Measurements from ENCODE around the gene CUL7.
A peak's percentile ranks its signal among the peaks of the same experiment; 100 is the strongest.
"Not testable (repeated sequence)": the region's sequence is repeated elsewhere in the genome, so short reads cannot be mapped to it uniquely, and the experiment has no call there.

CUL7 gene

GRCh38 chr6:43082806-43083655, 29.4 kb upstream of the CUL7 start:
- H3K36me3 ChIP-seq, result no peaks in the 10 kb centered on the region
- H3K9me3 ChIP-seq, result no peaks in the 10 kb centered on the region
- no peak overlapping the region for H3K27ac ChIP-seq
- no peaks in the 10 kb centered on the region for H3K4me1 ChIP-seq (ENCODE audit: control insufficient read depth in 1 of 2, insufficient read depth in 1 of 2, low read depth in 1 of 2, low read length in 1 of 2)
- H3K27me3 ChIP-seq, result peaks cover 5% of the 10 kb centered on the region
- no peak for TF ChIP-seq CTCF (IDR thresholded peaks at IDR 0.05)
- H3K4me3 ChIP-seq (ENCODE audit: low read depth in 1 of 2, low read length in 1 of 2), result no peak overlapping the region

GRCh38 chr6:43081922-43082321, 28.3 kb upstream of the CUL7 start:
- not testable (repeated sequence) for H3K4me1 ChIP-seq (ENCODE audit: control insufficient read depth in 1 of 2, insufficient read depth in 1 of 2, low read depth in 1 of 2, low read length in 1 of 2); H3K4me3 ChIP-seq (ENCODE audit: low read depth in 1 of 2, low read length in 1 of 2); H3K36me3 ChIP-seq; H3K27ac ChIP-seq; H3K9me3 ChIP-seq
- peaks cover 16% of the 10 kb centered on the region for H3K27me3 ChIP-seq

- H3K36me3 ChIP-seq, result no peaks in the 10 kb centered on the region
- H3K27ac ChIP-seq, result no peak overlapping the region
- H3K4me1 ChIP-seq (ENCODE audit: control insufficient read depth in 1 of 2, insufficient read depth in 1 of 2, low read depth in 1 of 2, low read length in 1 of 2), result peaks cover 10% of the 10 kb centered on the region in 2 experiments
- no peak for TF ChIP-seq CTCF (IDR thresholded peaks at IDR 0.05)
- H3K9me3 ChIP-seq, result no peaks in the 10 kb centered on the region
- peaks cover 25% of the 10 kb centered on the region for H3K27me3 ChIP-seq
- no peak overlapping the region for H3K4me3 ChIP-seq (ENCODE audit: low read depth in 1 of 2, low read length in 1 of 2)
These were observed 27.4 kb upstream of the CUL7 start for GRCh38 chr6:43081043-43081442.

- Histone ChIP-seq H3K27me3 (peaks cover 40% of the 10 kb centered on the region), H3K4me1 (ENCODE audit: control insufficient read depth in 1 of 2, insufficient read depth in 1 of 2, low read depth in 1 of 2, low read length in 1 of 2) (peaks cover 10 to 12% of the 10 kb centered on the region in 2 experiments), H3K36me3 (peaks cover 11% of the 10 kb centered on the region), H3K9me3 (no peaks in the 10 kb centered on the region), H3K27ac (no peak overlapping the region), H3K4me3 (ENCODE audit: low read depth in 1 of 2, low read length in 1 of 2) (no peak overlapping the region)
- TF ChIP-seq CTCF (IDR thresholded peaks at IDR 0.05), result no peak
These were observed 25.0 kb upstream of the CUL7 start for GRCh38 chr6:43078691-43079090.

GRCh38 chr6:43077981-43078511, 24.4 kb upstream of the CUL7 start:
- Histone ChIP-seq H3K36me3 (peaks cover 14% of the 10 kb centered on the region), H3K4me3 (ENCODE audit: low read depth in 1 of 2, low read length in 1 of 2) (no peak overlapping the region), H3K4me1 (ENCODE audit: control insufficient read depth in 1 of 2, insufficient read depth in 1 of 2, low read depth in 1 of 2, low read length in 1 of 2) (peaks cover 10 to 12% of the 10 kb centered on the region in 2 experiments), H3K27ac (no peak overlapping the region), H3K27me3 (peaks cover 40% of the 10 kb centered on the region), H3K9me3 (no peaks in the 10 kb centered on the region)
- no peak for TF ChIP-seq CTCF (IDR thresholded peaks at IDR 0.05)

GRCh38 chr6:43077333-43077809, 23.7 kb upstream of the CUL7 start:
- Histone ChIP-seq H3K36me3 (peaks cover 19% of the 10 kb centered on the region), H3K9me3 (no peaks in the 10 kb centered on the region), H3K27me3 (peaks cover 40% of the 10 kb centered on the region), H3K4me3 (ENCODE audit: low read depth in 1 of 2, low read length in 1 of 2) (peak overlapping the region in 1 of 2 experiments; percentile 50), H3K4me1 (ENCODE audit: control insufficient read depth in 1 of 2, insufficient read depth in 1 of 2, low read depth in 1 of 2, low read length in 1 of 2) (peaks cover 10 to 12% of the 10 kb centered on the region in 2 experiments), H3K27ac (no peak overlapping the region)
- TF ChIP-seq CTCF (IDR thresholded peaks at IDR 0.05), result no peak

Data from neutrophil (primary cell).